SK-N-SH (cell line): ENCODE results near the gene TMEM120B.

ENCODE experiments used
- EP300 ChIP-seq, 2 experiments: IDR thresholded peaks; 2 replicates each; pipeline versions ENCODE4 v1.4.0 to v1.6.1; 2012; ENCODE audit warnings: borderline replicate concordance in 1 of 2, low read depth in 1 of 2, low read length in 1 of 2
- EZH2phosphoT487 ChIP-seq: fragments of 200-600 bp; sonication (generic); IDR thresholded peaks from 2 replicates; pipeline ENCODE4 v1.6.1; 2017; ENCODE audit warnings: low read depth, mixed run types, mild to moderate bottlenecking, antibody characterized with exemption, moderate library complexity, borderline replicate concordance
- GABPA ChIP-seq: IDR thresholded peaks from 2 replicates; pipeline ENCODE4 v1.4.0; 2012; ENCODE audit warnings: low read depth, mild to moderate bottlenecking
- NFIC ChIP-seq: IDR thresholded peaks from 2 replicates; pipeline ENCODE4 v1.4.0; 2012; ENCODE audit warnings: borderline replicate concordance
- RAD21 ChIP-seq: IDR thresholded peaks from 2 replicates; pipeline ENCODE4 v1.6.1; 2012; ENCODE audit warnings: mild to moderate bottlenecking, low read length
- SIN3A ChIP-seq: IDR thresholded peaks from 2 replicates; pipeline ENCODE4 v1.6.1; 2012; ENCODE audit warnings: low read depth, mild to moderate bottlenecking, low read length, moderate library complexity, borderline replicate concordance
- TAF1 ChIP-seq: IDR thresholded peaks from 2 replicates; pipeline ENCODE4 v1.6.1; 2012; ENCODE audit warnings: low read depth, mild to moderate bottlenecking, low read length, moderate library complexity, borderline replicate concordance
- TEAD4 ChIP-seq: IDR thresholded peaks from 2 replicates; pipeline ENCODE4 v1.4.0; 2012; ENCODE audit warnings: mild to moderate bottlenecking, borderline replicate concordance; ENCODE audit not compliant: insufficient read depth
- TF ChIP-seq, protein P1 (sequence below): fragments of 150-350 bp; IDR thresholded peaks from 2 replicates; pipeline ENCODE4 v1.6.1; 2017; ENCODE audit warnings: antibody characterized with exemption, low read length, low read depth, borderline replicate concordance
- TF ChIP-seq, protein P2 (sequence below): fragments of 200-600 bp; sonication (generic); IDR thresholded peaks from 2 replicates; pipeline ENCODE4 v1.6.1; 2017; ENCODE audit warnings: antibody characterized with exemption, mild to moderate bottlenecking, moderate library complexity
- TF ChIP-seq, protein P3 (sequence below): IDR thresholded peaks from 2 replicates; pipeline ENCODE4 v1.6.1; 2012; ENCODE audit warnings: mild to moderate bottlenecking, low read depth, low read length, moderate library complexity

DNA sequence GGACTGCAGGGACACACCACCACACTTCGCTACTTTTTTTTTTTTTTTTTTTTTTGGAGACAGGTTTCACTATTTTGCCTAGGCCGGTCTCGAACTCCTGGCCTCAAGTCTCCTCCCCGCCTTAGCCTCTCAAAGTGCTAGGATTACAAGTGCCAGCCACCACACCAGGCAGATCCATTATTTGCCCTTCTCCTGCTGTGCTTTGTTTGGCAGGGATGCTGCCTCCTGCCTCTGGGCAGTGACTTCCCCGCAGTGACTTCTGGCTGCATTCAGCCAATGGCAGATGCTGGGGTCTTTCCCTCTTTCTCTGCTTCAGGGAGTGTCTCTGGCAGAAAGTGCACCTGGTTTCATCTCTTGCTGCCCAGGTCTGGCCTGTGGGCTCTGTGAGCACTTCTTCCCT, 36.4 kb upstream of the TMEM120B start:
- TF ChIP-seq RAD21 (no peak), SIN3A (no peak), TAF1 (no peak), NFIC (no peak), GABPA (no peak), TEAD4 (no peak), EZH2phosphoT487 (no peak), EP300 (IDR thresholded peaks at IDR 0.05; ENCODE audit: borderline replicate concordance in 1 of 2, low read depth in 1 of 2, low read length in 1 of 2) (no peak)
- TF ChIP-seq, protein P1, sequence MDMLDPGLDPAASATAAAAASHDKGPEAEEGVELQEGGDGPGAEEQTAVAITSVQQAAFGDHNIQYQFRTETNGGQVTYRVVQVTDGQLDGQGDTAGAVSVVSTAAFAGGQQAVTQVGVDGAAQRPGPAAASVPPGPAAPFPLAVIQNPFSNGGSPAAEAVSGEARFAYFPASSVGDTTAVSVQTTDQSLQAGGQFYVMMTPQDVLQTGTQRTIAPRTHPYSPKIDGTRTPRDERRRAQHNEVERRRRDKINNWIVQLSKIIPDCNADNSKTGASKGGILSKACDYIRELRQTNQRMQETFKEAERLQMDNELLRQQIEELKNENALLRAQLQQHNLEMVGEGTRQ, result no peak
- TF ChIP-seq, protein P2, sequence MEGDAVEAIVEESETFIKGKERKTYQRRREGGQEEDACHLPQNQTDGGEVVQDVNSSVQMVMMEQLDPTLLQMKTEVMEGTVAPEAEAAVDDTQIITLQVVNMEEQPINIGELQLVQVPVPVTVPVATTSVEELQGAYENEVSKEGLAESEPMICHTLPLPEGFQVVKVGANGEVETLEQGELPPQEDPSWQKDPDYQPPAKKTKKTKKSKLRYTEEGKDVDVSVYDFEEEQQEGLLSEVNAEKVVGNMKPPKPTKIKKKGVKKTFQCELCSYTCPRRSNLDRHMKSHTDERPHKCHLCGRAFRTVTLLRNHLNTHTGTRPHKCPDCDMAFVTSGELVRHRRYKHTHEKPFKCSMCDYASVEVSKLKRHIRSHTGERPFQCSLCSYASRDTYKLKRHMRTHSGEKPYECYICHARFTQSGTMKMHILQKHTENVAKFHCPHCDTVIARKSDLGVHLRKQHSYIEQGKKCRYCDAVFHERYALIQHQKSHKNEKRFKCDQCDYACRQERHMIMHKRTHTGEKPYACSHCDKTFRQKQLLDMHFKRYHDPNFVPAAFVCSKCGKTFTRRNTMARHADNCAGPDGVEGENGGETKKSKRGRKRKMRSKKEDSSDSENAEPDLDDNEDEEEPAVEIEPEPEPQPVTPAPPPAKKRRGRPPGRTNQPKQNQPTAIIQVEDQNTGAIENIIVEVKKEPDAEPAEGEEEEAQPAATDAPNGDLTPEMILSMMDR, result no peak
- TF ChIP-seq, protein P3, sequence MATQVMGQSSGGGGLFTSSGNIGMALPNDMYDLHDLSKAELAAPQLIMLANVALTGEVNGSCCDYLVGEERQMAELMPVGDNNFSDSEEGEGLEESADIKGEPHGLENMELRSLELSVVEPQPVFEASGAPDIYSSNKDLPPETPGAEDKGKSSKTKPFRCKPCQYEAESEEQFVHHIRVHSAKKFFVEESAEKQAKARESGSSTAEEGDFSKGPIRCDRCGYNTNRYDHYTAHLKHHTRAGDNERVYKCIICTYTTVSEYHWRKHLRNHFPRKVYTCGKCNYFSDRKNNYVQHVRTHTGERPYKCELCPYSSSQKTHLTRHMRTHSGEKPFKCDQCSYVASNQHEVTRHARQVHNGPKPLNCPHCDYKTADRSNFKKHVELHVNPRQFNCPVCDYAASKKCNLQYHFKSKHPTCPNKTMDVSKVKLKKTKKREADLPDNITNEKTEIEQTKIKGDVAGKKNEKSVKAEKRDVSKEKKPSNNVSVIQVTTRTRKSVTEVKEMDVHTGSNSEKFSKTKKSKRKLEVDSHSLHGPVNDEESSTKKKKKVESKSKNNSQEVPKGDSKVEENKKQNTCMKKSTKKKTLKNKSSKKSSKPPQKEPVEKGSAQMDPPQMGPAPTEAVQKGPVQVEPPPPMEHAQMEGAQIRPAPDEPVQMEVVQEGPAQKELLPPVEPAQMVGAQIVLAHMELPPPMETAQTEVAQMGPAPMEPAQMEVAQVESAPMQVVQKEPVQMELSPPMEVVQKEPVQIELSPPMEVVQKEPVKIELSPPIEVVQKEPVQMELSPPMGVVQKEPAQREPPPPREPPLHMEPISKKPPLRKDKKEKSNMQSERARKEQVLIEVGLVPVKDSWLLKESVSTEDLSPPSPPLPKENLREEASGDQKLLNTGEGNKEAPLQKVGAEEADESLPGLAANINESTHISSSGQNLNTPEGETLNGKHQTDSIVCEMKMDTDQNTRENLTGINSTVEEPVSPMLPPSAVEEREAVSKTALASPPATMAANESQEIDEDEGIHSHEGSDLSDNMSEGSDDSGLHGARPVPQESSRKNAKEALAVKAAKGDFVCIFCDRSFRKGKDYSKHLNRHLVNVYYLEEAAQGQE, result no peak
